Activated T-cell treated with anti-CD3 and anti-CD28 coated beads, Interleukin-2, amount 50 U/mL, for 72 hours (primary cell): ENCODE measurements around the gene HEPH. TPM values are rescaled to one million over a fixed set of nuclear protein-coding genes. Genes with fewer than 3 reads are reported as not detected.
"Not testable (repeated sequence)": the region's sequence is repeated elsewhere in the genome, so short reads cannot be mapped to it uniquely, and the experiment has no call there.

Experiments
- ATAC-seq, 2 donors: fragments of 150-1000 bp; cut with Tn5 transposase; replicated peaks in 1 of 2; 2 replicates each; pipeline ENCODE4 v1.10.0; 2021; ENCODE audit warnings: moderate library complexity in 2 of 2, mild to moderate bottlenecking in 1 of 2
- DNase-seq, 2 donors: peaks; one replicate each; pipeline ENCODE4 v3.0.0; 2021 to 2022; ENCODE audit warnings: mixed read lengths in 1 of 2
- H3K27ac Mint-ChIP-seq: one replicate; pipeline ENCODE4 v1.8.0; 2022; ENCODE audit warnings: mild to moderate bottlenecking, moderate library complexity, mixed read lengths
- H3K27me3 Mint-ChIP-seq: one replicate; pipeline ENCODE4 v1.8.0; 2022; ENCODE audit warnings: low read depth, mixed read lengths
- H3K36me3 Mint-ChIP-seq, 2 donors: one replicate each; pipeline ENCODE4 v1.8.0; 2022; ENCODE audit warnings: mixed read lengths in 2 of 2, mild to moderate bottlenecking in 1 of 2; ENCODE audit not compliant: insufficient read depth in 2 of 2
- H3K4me1 Mint-ChIP-seq: one replicate; pipeline ENCODE4 v1.8.0; 2022; ENCODE audit warnings: low read depth, mixed read lengths
- H3K4me3 Mint-ChIP-seq, 2 donors: one replicate each; pipeline ENCODE4 v1.8.0; 2022; ENCODE audit warnings: mild to moderate bottlenecking in 2 of 2, mixed read lengths in 2 of 2, moderate library complexity in 2 of 2
- H3K9me3 Mint-ChIP-seq, 2 donors: one replicate each; pipeline ENCODE4 v1.8.0; 2022; ENCODE audit warnings: mixed read lengths in 2 of 2
- total RNA-seq, 2 donors: library from RNA; stranded (reverse); gene quantifications; one replicate each; pipeline ENCODE4 v1.2.3, GENCODE V29; 2022

HEPH gene, protein sequence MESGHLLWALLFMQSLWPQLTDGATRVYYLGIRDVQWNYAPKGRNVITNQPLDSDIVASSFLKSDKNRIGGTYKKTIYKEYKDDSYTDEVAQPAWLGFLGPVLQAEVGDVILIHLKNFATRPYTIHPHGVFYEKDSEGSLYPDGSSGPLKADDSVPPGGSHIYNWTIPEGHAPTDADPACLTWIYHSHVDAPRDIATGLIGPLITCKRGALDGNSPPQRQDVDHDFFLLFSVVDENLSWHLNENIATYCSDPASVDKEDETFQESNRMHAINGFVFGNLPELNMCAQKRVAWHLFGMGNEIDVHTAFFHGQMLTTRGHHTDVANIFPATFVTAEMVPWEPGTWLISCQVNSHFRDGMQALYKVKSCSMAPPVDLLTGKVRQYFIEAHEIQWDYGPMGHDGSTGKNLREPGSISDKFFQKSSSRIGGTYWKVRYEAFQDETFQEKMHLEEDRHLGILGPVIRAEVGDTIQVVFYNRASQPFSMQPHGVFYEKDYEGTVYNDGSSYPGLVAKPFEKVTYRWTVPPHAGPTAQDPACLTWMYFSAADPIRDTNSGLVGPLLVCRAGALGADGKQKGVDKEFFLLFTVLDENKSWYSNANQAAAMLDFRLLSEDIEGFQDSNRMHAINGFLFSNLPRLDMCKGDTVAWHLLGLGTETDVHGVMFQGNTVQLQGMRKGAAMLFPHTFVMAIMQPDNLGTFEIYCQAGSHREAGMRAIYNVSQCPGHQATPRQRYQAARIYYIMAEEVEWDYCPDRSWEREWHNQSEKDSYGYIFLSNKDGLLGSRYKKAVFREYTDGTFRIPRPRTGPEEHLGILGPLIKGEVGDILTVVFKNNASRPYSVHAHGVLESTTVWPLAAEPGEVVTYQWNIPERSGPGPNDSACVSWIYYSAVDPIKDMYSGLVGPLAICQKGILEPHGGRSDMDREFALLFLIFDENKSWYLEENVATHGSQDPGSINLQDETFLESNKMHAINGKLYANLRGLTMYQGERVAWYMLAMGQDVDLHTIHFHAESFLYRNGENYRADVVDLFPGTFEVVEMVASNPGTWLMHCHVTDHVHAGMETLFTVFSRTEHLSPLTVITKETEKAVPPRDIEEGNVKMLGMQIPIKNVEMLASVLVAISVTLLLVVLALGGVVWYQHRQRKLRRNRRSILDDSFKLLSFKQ
- under 1 TPM in 1 of 2 donors, not detected in 1; 0.22 TPM for total RNA-seq

DNA sequence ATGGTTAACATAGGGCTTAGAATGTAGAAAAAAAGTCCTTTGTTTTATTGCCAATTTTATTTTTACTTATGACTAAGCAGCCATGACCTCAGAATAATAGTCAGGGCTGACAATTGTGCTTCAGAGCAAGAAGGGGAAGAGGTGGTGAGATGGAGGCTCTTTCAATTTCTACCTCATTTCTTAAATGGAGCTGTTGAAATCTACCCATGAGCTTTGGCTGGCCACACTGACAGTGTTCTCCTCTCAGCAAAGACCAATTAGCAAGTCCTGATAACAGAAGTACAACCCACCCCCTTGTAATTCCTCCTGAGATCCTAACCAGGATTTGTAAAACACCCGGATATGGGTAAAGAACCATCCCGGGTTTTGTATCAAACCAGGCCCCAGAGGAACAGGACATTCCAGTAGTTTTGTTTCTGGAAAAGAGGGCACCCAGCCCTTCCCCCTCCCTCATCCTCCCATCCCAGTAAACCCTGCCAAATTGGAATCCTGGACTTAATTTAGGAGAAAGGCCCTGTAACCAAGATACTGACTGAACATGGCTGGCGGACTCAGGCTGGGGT is at the start of gene HEPH:
Gene HEPH, plus strand, starts transcription at position 399 of the 563 bp plus-strand sequence. CDS start 6,324 bp downstream, outside the sequence.
- Mint-ChIP-seq H3K27me3 (peaks cover under 1% of the 10 kb centered on the region), H3K9me3 (no peaks in the 10 kb centered on the region), H3K36me3 (peaks cover 0 to 2% of the 10 kb centered on the region in 2 donors), H3K27ac (no peak within 1 kb of the TSS), H3K4me3 (no peak within 1 kb of the TSS), H3K4me1 (no peaks in the 10 kb centered on the region)
- DNase-seq (no peak), ATAC-seq (no peak)

DNA sequence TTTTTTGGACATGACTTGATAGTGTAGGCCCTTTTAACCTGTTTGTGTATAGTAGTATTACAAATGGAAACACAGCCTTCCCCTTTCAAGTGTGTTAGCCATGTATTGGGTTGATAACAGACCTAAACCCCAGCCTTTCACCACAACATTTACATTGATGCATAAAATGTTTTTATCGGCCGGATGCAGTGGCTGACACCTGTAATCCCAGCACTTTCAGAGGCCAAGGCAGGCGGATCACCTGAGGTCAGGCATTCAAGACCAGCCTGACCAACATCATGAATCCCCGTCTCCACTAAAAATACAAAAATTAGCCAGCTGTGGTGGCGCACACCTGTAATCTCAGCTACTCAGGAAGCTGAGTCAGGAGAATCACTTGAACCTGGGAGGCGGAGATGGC is 45.3 kb upstream of the HEPH start:
- DNase-seq, H3K4me3 Mint-ChIP-seq, H3K27ac Mint-ChIP-seq, ATAC-seq, H3K36me3 Mint-ChIP-seq, H3K9me3 Mint-ChIP-seq, H3K4me1 Mint-ChIP-seq, H3K27me3 Mint-ChIP-seq: not testable (repeated sequence)

DNA sequence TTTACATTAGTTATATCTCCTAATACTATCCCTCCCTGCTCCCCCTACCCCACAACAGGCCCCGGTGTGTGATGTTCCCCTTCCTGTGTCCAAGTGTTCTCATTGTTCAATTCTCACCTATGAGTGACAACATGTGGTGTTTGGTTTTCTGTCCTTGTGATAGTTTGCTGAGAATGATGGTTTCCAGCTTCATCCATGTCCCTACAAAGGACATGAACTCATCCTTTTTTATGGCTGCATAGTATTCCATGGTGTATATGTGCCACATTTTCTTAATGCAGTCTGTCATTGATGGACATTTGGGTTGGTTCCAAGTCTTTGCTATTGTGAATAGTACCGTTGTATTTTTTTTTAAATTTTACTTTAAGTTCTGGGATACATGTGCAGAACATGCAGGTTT is 42.7 kb upstream of the HEPH start:
- ATAC-seq, DNase-seq: not testable (repeated sequence)
- H3K27me3 Mint-ChIP-seq: peaks cover 17% of the 10 kb centered on the region

DNA sequence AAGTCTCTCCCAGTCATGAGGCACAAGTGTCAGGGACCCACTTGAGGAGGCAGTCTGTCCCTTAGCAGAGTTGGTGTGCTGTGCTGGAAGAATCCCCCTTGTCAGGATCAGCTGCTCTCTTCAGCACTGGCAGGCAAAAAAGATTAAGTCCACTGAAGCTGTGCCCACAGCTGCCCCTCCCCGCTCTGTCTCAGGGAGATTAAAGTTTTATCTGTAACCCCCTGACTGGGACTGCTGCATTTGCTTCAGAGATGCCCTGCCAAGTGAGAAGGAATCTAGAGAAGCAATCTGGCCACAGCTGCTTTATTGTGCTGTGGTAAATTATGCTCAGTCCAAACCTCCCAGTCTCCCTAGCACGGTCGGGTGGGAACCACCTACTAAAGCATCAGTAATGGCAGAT is 37.4 kb upstream of the HEPH start:
- H3K9me3 Mint-ChIP-seq: peaks cover 9 to 11% of the 10 kb centered on the region in 2 donors
- no peak overlapping the region for H3K4me3 Mint-ChIP-seq
- ATAC-seq: no peak
- no peak for DNase-seq
- H3K36me3 Mint-ChIP-seq: peaks cover 2 to 6% of the 10 kb centered on the region in 2 donors
- H3K27ac Mint-ChIP-seq: no peak overlapping the region
- H3K27me3 Mint-ChIP-seq: peaks cover 30% of the 10 kb centered on the region
- no peaks in the 10 kb centered on the region for H3K4me1 Mint-ChIP-seq

More for the DNA sequence above, 42.7 kb upstream of the HEPH start:
- H3K27ac Mint-ChIP-seq, H3K36me3 Mint-ChIP-seq, H3K4me1 Mint-ChIP-seq, H3K4me3 Mint-ChIP-seq: not testable (repeated sequence)
- peaks cover 9 to 11% of the 10 kb centered on the region in 2 donors for H3K9me3 Mint-ChIP-seq

DNA sequence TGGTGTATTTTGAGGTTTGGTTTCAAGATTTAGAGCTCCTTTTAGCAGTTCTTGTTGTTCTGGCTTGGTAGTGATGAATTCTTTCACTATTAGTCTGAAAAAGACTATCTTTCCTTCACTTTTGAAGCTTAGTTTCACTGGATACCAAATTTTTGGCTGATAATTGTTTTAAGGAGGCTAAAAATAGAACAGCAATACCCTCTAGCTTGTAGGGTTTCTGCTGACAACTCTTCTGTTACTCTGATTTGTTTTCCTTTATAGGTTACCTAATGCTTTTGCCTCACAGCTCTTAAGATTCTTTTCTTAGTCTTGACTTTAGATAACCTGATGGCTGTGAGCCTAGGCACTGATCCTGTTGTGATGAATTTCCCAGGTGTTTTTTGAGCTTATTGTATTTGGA is 33.6 kb upstream of the HEPH start:
- H3K4me3 Mint-ChIP-seq: no peak overlapping the region

DNA sequence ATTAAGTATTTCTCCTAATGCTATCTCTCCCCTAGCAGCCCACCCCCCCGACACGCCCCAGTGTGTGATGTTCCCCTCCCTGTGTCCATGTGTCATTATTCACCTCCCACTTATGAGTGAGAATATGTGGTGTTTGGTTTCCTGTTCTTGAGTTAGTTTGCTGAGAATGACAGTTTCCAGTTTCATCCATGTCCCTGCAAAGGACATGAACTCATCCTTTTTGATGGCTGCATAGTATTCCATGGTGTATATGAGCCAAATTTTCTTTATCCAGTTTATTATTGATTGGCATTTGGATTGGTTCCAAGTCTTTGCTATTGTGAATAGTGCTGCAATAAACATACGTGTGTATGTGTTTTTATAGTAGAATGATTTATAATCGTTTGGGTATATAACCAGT is 28.8 kb upstream of the HEPH start:
- not testable (repeated sequence) for H3K4me3 Mint-ChIP-seq

More for the DNA sequence above, 33.6 kb upstream of the HEPH start:
- Mint-ChIP-seq H3K36me3 (peaks cover 0 to 3% of the 10 kb centered on the region in 2 donors), H3K27ac (no peak overlapping the region), H3K4me1 (no peaks in the 10 kb centered on the region), H3K9me3 (peaks cover 0 to 4% of the 10 kb centered on the region in 2 donors), H3K27me3 (peaks cover 39% of the 10 kb centered on the region)
- no peak for ATAC-seq
- no peak for DNase-seq

DNA sequence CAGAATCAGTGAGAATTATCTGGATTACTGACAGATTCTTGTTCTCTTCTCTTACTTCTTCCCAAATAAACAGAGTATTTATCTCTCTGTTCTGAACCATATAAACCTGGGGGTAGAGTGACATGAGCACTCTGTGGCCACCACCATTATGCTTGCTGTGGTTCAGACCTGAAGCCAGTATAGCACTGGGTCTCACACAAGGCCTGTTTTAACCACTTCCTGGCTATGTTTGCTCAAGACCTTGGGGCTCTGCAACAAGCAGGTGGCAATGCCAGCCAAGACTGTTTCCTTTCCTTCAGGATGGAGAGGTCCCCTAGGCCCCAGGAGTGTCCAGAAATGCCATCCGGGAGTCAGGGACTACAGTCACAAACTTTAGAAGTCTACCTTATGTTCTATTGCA is 21.7 kb upstream of the HEPH start:
- Mint-ChIP-seq H3K36me3 (no peaks in the 10 kb centered on the region), H3K27ac (no peak overlapping the region), H3K4me1 (no peaks in the 10 kb centered on the region), H3K27me3 (peaks cover 32% of the 10 kb centered on the region), H3K9me3 (no peaks in the 10 kb centered on the region), H3K4me3 (no peak overlapping the region)
- no peak for DNase-seq
- no peak for ATAC-seq

More for the DNA sequence above, 28.8 kb upstream of the HEPH start:
- not testable (repeated sequence) for H3K4me1 Mint-ChIP-seq, ATAC-seq, H3K9me3 Mint-ChIP-seq, H3K27ac Mint-ChIP-seq, DNase-seq, H3K36me3 Mint-ChIP-seq
- peaks cover 24% of the 10 kb centered on the region for H3K27me3 Mint-ChIP-seq

DNA sequence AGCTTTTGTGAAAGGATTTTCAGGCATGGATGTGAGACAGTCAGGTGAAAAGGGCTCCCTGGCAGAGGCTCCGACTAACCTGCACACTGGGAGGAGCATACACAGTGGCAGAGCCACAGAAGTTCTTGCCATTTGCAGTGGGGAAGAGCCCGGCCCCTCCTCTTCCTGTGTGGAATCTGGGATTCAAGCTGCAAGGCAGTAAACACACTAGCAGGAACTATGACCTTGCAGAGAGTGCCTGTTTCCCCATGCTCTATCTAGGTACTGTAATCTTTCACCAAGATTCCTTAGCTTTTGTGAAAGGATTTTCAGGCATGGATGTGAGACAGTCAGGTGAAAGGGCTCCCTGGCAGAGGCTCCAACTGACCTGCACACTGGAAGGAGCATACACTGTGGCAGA is 19.8 kb upstream of the HEPH start:
- H3K27me3 Mint-ChIP-seq: peaks cover 32% of the 10 kb centered on the region
- no peak overlapping the region for H3K27ac Mint-ChIP-seq

DNA sequence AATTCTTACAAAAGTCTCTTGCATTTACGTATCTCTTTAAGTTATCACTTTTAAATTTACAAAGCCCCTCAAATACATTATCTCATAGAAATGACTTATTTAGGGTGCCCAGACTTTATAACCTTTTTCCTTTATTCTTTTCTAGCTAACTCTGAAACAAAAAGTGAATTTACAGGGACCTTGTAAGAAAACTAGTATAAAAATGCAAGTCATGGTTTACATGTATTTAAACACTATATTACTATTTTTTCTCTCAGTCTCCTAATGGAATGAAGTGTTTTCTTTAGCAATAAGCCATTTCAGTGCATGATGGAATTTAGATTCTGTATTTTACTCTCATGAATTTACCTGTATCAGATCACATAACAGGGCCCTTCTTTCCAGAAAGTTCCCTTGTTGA is 14.5 kb upstream of the HEPH start:
- H3K4me3 Mint-ChIP-seq: no peak overlapping the region
- no peaks in the 10 kb centered on the region for H3K36me3 Mint-ChIP-seq

More for the DNA sequence above, 19.8 kb upstream of the HEPH start:
- no peaks in the 10 kb centered on the region for H3K9me3 Mint-ChIP-seq
- no peak for DNase-seq
- no peak overlapping the region for H3K4me3 Mint-ChIP-seq
- H3K36me3 Mint-ChIP-seq: no peaks in the 10 kb centered on the region
- no peaks in the 10 kb centered on the region for H3K4me1 Mint-ChIP-seq
- ATAC-seq: no peak

DNA sequence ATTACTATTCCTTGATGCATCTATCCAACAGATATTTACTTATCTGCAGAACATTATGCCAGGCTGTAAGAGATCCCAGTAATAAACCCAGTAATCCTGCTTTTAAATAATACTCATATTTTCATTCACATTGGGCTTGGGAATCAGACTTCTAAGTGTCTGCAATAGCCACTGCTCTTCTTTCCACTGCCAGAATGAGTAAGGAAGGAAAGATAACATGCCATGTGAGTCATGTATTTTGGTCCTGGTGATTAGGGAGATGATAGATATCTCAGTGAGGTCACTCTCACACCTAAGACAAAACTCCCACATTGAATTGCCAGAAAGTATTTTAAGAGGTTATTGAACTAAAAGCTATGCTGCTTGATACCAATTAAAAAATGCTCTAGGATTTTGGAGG is 13.9 kb upstream of the HEPH start:
- no peaks in the 10 kb centered on the region for H3K4me1 Mint-ChIP-seq

More for the DNA sequence above, 14.5 kb upstream of the HEPH start:
- ATAC-seq: no peak
- Mint-ChIP-seq H3K27ac (no peak overlapping the region), H3K9me3 (no peaks in the 10 kb centered on the region), H3K4me1 (no peaks in the 10 kb centered on the region), H3K27me3 (peaks cover 26% of the 10 kb centered on the region)
- DNase-seq: no peak

DNA sequence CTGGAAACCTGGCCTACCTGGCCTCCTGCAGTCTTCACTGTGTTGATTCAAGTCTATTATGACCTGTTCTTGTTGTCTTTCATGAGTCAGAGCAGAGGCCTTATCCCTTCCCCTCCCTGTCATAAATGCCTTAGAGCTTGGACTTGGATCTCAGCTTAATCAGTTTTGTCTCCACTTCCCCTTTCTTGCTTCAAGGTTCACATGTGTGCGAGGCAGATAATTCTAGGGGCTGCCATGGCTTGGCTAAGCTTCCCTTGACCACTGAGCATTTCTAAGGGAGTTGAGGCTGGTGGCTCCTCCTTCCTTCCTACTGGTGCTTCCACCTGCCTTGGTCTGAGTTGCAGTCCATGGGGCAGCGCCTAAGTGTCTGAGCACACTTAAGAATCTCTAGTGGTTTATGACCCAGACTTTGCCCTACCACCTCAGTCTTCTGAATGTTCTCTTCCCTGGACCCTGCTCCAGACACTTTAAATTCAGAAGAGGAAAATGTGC is 1.7 kb upstream of the HEPH start:
- Mint-ChIP-seq H3K36me3 (no peaks in the 10 kb centered on the region), H3K9me3 (no peaks in the 10 kb centered on the region), H3K27ac (no peak overlapping the region), H3K4me3 (no peak overlapping the region), H3K4me1 (no peaks in the 10 kb centered on the region), H3K27me3 (no peaks in the 10 kb centered on the region)
- no peak for ATAC-seq
- no peak for DNase-seq

More for the DNA sequence above, 13.9 kb upstream of the HEPH start:
- Mint-ChIP-seq H3K4me3 (no peak overlapping the region), H3K9me3 (no peaks in the 10 kb centered on the region), H3K36me3 (no peaks in the 10 kb centered on the region), H3K27me3 (peaks cover 28% of the 10 kb centered on the region), H3K27ac (no peak overlapping the region)
- DNase-seq (no peak), ATAC-seq (no peak)

DNA sequence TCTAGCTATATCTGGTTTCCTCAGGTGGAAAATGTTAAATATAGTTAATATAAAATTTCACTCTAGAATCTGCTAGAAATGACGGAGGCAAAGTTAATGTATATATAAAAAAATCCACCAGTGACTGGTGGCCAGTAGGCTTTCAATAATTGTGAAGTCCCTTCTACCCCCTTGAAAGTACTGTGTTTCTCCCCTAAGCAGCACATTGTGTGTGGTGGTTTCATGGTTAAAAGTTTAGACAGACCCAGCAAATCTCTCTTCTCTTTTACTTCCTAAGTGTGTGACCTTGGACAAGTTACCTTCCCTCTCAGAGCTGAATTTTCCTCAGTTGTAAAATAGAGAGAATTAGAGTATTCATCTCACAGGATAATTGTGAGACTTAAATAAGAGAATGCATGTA is 600 bp upstream of the HEPH start:
- Mint-ChIP-seq H3K27me3 (no peaks in the 10 kb centered on the region), H3K9me3 (no peaks in the 10 kb centered on the region), H3K36me3 (peaks cover 0 to 2% of the 10 kb centered on the region in 2 donors), H3K4me1 (no peaks in the 10 kb centered on the region), H3K27ac (no peak overlapping the region), H3K4me3 (no peak overlapping the region)
- ATAC-seq (no peak), DNase-seq (no peak)
